NK-92 treated with Interleukin-12 subunit alpha and Interleukin-12 subunit beta, amount 100 ng/mL, for 24 hours (cell line): Measurements from ENCODE around the gene RHBDD1.

ENCODE experiments used
- DNase-seq: peaks from one replicate; lab custom pipeline; 2025; lab: John Stamatoyannopoulos, UW

The RHBDD1 gene

DNA sequence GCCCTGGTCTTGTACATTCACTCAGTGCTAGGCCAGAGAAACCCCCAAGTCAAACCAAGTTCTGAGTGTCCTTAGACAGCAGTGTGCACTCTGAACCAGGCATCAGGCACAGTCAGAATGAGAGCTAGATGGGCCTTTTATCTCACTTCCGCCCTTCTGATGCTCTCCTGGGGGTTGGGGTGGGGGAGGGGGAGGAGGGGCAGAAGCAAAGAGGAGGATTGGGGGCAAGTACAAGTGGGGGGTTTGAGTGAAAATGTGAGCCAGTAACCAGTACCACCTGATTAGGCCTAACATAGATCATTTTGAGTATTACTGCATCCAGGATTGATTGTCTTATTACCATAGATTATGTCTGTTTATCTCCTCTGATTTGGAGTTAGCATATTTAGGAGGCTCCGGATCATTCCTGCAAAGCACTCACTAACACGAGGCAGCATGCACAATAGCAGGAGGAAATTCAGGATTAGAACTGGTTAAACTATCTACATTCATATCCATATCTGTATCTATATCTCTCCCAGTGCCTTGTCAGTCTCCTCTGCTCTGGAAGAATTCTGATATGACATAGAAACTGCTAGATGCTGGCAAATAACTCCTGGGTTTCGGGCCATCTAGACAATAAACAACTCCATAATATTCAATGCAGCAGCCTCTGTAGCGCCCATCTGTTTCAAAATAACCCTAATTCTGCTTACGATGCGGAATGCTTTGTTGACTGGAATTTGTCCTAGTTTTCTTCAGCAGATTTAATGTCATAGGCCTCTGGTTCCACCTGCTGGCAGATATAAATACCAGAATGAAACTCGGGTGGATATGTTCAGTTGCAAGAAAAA is 149.1 kb downstream of the RHBDD1 start:
- no peak for DNase-seq

DNA sequence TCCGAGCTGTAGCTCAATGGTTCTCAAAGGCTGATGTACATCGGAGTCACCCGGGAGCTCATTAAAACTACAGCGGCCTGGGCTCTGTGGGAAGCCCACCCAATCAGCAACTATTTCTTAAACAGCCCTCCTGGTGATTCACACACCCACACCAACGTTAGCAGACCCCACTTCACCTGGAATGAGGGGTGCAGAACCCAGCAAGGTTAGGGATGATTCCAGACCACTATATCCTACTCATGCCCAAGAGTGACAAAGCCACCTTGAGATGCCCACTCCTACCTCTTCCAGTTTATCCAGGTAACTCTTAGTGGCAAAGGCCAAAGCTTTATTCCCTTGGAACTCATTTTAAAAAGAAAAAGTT is 149.7 kb downstream of the RHBDD1 start:
- DNase-seq = no peak

DNA sequence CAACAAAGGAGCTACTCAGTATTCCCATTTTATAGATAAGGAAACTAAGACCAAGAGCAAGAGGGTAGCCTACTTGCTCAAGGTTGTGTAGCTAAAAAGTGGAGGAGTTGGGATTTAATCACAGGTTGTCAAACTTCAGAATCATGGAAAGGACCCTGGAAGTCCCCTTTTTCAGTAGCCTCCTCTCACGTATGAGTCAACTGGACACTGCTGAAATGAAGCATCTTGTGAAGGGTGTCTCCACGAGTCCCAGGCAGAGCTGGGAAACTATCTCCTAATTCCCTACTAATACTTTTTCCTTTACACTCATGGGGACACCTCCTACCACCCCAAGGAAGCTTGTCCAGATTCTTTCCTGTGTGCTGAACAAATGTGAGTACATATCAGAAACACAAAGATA is 155.8 kb downstream of the RHBDD1 start:
- no peak for DNase-seq

DNA sequence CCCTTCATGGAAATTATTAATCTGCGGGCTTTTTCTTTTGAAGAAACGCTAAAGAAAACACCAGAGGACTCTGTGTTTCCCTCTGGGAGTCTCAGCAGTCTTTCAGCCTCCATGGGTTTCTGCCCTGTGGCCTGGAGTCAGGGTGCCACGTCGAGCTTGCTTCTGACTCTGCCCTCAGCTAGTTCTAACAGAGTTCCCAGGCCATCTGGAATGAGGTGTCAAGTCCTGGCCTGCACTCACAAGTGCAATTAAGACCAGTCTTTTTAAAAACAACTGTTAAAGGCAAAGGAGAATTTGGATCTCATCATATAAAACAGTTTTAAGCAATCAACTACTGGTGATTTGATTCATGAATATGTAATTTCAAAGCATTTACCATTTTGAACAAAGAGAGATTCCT is 157.3 kb downstream of the RHBDD1 start:
- no peak for DNase-seq

DNA sequence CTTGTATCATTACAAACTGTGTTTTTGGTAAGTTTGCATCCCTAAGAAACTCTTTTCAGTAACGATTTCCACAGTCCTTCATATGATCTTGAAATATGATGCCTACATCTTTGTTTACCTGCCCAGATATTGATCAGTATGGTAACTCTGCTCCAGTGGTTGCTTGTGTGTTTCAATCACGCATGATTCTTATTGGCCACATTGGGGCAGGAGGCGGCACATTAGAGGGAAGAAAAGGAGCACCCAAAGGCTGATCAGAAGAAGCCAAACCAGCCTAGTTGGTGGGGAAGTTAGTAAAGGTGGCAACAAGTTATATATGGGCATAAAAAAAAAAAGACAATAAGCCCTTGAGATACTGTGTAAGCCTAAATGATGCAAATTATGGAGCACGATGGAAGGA is 158.9 kb downstream of the RHBDD1 start:
- no peak for DNase-seq

DNA sequence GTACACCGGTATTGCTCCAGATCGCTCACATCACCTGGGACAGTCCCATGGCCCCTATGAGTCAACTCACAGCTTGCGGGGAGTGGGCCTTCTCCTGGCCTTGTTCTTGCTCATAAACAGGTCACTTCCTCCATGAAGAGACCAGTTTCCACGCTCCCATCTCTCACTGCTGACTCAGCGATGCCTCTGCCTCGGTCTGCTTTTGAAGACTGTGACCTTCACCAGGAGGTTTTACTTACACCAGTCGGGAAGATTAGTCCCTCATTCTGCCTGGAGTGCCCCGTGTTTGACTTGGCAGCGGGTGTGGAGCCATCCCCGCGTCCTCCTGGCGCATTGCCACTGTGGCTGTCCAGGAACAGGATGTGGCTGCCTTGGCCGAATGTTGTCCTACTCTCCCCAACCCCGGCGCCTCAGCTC is 159.8 kb downstream of the RHBDD1 start:
- DNase-seq = no peak

DNA sequence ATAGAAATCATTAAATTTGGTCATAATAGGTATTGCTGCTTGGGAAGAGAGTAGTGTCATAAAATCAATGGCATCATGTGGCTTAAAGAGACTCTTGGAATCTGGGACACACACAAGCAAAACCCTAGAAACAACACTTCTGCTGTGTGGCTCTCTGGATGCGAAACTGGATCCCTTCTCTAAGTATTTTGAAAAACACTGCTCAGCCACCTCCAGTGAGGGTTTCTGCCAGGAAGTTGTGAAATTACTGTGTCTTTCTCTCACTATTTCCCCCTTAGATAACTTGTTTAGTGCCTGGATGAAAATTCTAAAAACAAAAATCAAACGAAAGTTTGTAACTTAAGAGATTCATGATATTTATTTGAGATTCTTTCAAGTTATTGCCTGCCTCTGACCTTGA is 163.8 kb downstream of the RHBDD1 start:
- no peak for DNase-seq

DNA sequence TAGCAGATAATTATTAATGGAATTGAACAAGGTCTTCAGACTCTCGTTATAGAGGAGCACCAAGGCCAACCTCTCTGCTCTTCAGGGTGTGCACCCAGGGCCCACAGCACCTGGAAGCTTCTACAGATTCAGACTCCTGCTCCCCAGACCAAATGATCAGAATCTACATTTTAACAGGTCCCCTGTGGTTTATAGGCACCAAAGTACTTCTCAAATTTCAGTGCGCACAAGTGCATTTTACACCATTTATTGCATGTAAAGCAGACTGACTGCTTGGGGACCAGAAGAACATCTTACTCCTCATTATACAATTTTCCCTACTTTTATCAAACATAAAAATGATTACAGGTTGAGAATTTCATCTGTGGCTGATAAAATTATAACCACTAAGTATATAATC is 164.3 kb downstream of the RHBDD1 start:
- no peak for DNase-seq

DNA sequence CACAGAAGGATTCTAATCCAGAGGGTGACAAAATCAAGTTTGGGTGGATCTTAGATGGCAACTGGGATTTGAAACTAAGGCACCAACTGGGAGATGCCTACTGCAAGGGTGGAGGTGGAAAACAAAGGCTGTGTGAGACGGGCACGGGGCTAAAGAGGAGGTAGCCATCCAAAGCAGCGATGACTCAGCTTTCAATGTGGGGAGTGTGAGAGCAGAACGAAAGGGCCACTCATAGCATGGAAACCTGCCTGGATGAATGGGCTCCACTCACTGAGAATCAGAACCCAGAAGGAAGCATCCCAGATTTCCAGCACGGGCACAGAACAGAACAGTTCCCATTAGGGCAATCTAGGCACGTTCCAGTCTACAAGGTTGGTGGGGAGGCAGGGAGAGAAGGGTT is 168.6 kb downstream of the RHBDD1 start:
- no peak for DNase-seq

DNA sequence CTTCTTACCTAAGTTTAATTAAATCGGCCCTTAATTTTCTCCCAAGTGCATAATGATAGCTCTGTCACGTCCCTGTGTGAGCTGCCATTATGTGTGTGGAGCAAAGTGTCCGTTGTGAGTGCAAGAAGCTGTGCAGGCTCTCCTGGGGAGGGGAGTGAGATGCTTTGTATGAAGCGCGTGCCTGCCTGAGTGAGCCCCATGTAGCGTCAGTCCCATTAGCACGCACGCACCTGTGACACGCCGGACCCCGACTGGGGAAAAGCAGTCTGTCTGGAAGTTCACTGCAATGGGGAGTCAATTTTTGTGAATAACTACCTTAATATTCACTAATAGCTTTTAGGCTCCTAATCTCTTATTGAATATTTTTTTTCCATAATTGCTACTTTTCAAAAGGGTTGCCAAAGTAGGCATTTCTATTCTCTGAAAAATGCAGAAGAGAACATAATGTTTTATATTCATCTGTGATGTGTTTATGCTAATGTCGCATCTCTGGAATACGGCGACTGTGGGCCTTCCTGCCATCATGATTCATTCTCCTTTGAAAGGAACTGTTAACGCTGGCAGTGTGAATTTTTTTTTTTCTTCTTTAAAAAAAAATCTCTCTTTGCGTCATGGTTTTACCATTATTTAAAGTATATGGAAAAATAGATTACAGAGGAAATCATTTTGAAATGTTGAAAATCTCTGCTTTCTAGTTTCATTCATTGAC is 170.5 kb downstream of the RHBDD1 start:
- no peak for DNase-seq

DNA sequence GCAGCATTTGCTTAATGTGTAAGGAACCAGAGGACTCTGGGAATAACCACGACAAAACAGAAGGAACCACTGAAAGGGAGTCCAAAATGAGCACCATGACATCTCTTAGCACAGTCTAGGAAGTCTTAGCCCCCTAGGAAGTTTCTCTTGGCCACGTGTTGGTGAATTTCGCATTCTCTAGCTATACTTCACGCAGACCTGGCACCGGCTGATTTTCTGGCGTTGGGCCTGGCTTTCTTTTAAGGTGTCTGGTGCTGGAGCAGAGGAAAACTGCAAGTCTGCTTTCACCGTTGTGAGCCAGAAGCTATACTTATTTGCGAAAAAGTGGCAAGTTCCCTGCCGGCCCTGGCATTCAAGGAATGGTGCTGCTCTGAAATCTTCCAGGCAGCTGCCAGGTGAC is 171.3 kb downstream of the RHBDD1 start:
- DNase-seq = no peak

DNA sequence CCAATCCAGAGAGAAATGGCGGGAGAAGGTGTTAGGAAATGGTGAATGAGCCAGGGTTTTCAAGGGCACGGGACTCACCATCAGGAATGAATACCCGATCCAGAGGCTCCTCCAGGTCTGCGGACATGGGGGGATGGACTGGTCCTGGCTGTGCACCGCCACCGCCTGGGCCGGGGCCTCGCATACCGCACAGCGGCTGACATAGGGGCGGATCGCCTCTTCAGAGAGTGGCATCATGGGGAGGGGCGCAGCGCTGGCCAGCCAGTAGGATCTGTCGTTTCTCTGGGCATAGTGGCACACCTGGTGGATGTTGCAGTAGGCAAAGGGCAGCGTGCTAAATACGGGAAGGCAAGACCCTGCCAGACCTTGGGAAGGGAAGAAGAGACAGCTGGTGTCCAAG is 172.1 kb downstream of the RHBDD1 start:
- no peak for DNase-seq

DNA sequence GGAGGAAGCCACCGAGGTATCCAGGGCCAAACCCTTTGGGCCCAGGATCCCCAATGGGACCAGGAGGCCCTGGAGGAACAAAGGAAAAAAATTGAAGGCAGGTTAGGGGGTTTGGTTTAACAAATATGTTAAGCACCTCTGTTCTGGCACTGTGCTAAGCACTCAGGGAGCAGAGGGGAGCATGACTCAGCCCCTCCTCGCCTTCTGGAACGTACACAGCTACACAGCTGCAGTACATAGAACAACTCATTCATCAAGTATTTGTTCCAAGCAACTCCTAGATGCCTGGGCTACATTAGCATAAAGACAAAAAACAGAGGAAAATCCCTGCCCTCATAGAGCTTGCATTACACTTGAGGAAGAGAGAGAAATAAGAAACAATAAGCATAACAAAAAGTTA is 174.6 kb downstream of the RHBDD1 start:
- DNase-seq = no peak

DNA sequence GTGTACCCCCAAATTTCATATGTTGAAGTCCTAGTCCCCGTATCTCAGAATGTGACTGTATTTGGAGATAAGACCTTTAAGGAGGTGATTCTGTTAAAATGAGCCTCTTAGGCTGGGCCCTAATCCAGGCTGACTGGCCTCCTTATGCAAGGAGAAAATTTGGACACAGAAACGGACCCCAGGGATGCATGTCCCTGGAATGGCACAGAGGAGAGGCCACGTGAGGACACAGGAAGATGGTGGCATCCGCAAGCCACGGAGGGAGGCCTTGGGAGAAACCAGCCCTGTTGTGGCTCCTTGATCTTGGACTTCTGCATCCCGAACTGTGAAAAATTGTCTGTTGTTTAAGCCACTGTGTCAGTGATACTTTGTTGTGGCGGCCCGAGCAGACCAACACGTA is 177.5 kb downstream of the RHBDD1 start:
- no peak for DNase-seq

DNA sequence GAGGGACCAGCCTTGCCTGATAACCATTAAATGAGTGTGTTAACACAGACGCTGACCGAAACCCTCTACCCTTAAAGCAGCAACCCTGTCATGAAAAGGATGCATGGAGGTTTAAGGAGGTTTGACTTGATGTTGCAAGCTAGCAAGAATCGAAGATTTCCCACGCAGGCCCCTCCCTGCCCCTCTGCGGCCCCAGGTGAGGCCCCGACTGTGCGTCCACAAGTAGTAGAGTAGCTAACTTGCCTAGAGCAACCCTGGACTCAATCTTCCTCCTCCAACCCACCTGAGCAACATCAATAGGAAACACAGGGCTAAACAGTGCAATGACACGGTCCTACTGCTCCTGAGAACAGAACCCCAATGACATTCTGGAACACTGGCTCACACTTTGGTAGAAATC is 178.0 kb downstream of the RHBDD1 start:
- DNase-seq = no peak

DNA sequence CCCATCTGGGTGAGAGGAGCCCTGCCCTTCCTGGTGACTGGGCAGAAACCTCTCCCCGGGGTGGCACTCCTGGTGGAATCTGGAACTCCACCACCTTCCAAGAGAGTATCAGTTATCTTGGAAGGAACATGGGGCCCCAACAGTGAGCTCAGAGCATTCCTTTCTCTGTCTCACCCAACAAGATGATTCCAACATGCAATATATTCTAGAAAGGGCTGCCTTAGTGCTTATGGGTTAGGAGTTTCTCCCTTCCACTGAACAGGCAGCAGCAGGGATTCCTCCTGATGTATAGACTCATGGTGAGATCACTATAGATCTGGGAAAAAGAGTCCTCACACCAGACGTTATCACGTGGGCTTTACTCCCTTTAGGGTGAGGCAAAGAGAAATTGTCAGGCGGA is 181.0 kb downstream of the RHBDD1 start:
- DNase-seq = no peak

DNA sequence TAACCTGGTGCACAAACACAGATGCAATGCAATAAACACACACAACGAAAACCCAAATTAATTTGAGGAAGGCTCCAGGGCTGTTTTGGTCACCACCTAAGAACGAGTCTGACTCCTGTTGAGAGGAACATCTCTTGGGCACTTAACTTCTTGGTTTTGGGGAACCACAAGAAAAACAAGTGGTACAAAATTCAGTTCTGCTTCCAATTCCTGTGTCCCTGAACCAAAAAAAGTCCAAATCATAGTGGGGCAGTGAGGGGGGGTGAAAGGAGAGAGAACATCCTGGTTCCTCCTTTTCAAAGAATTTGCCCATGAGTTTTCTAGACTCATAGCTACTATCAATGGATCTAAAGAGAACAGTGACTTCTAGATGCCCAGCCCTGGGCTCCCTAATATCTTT is 184.6 kb downstream of the RHBDD1 start:
- no peak for DNase-seq

DNA sequence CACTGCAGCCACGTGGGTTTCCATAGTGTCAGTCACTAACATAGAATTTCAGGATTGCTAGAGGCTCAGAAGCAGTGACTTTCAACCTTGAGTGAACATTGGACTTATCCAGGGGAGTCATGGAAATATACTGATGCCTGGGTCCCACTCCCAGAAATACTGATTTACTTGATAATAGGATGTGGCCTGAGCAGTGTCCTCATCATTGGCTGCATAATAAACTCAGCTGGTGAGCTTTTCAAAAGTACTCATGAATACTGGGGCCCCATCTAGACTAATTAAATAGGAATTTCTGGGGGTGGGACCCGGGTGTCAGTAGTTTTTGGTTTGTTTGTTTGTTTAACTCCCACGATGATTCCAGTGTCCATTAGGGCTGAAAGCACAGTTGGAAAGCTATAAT is 186.8 kb downstream of the RHBDD1 start:
- no peak for DNase-seq

DNA sequence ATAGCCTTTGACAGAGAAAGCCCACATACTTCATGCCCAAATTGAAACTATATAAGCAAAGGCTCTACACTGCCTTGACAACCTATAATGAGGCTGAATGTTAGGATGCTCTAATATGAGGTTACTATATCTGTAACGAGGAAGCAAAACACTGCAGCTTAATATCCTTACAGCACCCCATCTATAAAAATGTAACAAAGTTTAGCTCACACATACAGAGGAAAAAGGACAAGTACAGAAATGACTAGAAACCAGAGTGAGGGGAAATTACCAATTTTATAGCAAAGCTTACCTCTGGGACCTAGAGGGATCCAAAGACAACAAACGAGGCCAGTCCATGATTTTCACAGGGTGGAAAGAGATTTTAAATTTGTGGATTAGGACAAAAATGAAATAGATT is 189.7 kb downstream of the RHBDD1 start:
- DNase-seq = no peak

DNA sequence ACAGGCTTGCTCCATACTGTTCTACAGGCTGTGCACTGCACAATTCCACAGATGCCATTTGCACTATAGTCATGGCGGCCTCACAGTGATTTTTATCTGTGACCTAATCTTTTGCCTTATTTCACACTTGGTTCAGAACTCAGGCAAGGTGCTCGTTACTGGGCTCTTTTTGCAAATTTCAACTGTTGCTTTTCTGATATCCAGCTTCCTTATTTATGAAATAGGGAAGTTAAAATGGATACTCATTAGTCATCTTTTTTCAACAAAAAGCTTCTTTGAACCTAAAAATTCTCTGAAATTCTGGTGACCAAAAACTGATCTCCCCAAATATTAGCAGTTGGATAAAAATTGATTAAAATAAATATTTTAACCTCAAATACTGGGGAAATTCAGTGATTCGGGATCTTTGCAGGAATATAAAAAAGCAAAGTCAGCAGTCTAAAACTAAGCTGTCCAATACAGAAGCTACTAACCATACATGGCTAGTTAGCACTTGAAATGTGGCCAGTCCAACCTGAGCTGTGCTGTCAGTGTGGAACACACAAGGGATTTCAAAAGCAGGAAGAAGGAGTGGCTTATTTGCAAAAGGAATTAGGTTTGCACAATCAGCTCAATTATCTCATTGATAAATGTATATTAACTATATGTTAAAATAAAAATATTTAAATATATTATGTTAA is 193.7 kb downstream of the RHBDD1 start:
- no peak for DNase-seq

DNA sequence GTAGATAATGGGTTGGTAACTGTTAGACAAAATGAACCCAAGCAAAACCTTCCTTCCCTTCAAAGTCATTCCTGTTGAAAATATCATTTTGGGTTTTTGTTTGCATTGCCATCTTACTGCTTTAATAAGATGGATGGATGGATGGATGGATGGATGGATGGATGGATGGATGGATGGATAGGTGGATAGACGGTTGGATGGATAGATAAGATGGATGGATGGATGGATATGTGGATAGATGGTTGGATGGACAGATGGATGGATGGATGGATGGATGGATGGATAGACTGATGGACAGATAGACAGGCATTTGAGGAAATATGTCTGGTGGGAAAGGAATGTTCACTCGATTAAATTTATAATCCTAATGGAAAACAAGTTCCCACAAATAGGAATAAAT is 194.9 kb downstream of the RHBDD1 start:
- no peak for DNase-seq

DNA sequence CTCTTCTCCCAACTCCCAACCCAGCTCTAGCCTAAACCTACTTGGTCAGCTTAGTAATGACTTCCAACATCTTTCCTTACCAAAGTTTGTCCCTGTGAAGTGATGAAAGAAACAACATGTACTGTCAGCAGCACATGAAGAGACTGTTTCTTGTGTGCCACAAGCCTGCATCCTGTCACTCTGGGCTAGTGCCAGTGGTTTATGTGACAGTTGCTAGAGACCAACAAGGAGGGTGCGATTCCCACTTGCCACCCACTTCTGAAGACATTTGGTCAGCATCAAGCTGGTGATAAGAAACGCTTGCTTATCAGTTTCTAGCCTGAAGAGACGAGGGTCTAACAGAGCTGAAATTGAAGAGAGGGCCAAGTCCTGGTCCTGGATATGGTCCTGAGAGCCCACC is 195.5 kb downstream of the RHBDD1 start:
- no peak for DNase-seq

DNA sequence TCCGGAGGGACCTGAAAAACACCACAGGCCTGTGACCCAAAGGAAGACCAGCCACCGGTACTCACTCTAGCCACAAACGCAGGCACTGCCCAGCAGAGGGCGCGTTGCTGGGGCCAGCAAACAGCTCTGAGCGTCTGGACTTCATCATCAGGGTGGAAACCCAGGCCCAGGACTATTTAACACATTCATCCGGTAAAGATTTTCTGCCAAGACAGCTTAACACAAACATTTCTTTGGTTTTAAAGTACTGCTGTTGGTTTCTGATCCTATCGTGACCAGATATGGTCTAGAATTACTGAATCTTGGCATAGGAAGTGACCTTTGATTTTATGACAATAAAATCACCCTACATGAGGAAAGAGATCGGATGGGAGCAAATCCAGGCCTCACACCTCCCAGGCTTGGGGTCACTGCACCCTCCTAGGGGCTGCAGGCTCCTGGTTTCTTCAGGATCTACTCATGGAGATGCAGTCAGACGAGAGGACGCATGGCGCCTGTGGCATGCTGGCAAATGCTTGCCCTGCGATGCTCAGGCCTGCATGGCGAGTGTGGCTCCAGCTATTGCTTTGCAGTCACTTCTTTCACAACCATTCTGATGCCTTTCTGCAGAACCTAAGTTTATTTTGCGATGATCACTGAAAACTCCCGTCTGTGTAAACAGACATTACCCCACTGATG is 197.8 kb downstream of the RHBDD1 start:
- peak; percentile 4 for DNase-seq
